Stomach (tissue), 4 donors: ENCODE results near the gene NEURL1B.

Experiments
- POLR2A ChIP-seq, 4 donors: fragments of 450-650 bp; IDR thresholded peaks; one replicate each; pipeline ENCODE4 v1.6.1; 2016; ENCODE audit warnings: antibody characterized with exemption in 4 of 4, control low read depth in 2 of 4, mild to moderate bottlenecking in 1 of 4, moderate library complexity in 1 of 4
- POLR2AphosphoS5 ChIP-seq, 3 donors: sonication (generic); formaldehyde crosslinking; IDR thresholded peaks; one replicate each; pipeline ENCODE4 v1.6.1; 2016; ENCODE audit warnings: antibody characterized with exemption in 3 of 3
- TF ChIP-seq, protein P1 (sequence below), 7 experiments: fragments of 450-650 bp in 4 of 7; fragments of 200-600 bp in 3 of 7; sonication (generic) in 3 of 7; IDR thresholded peaks; one replicate each; pipeline ENCODE4 v1.5.1; 2016 to 2019; ENCODE audit warnings: antibody characterized with exemption in 7 of 7, control low read depth in 2 of 7, mild to moderate bottlenecking in 1 of 7

DNA sequence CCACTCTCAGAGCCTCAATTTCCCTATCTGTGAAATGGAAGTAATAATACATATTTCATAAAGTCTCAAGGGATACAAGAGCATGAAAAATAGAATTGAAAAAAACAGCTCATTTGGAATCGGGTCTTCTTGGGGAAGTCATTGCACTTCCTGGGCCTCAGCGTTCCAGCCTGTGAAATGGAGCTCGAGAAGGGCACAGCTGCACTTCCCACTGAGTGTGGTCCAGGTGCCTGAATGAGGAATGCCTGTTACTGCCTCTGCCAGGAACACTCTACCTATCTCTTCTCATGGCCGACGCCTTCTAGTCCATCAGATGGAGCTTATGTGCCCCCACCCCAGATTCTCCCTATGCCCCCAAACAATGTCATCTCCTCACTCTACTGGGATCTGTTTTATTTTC is 924 bp upstream of the NEURL1B start:
- no peak for TF ChIP-seq POLR2A (IDR thresholded peaks at IDR 0.05)
- no peak for TF ChIP-seq POLR2AphosphoS5 (IDR thresholded peaks at IDR 0.05)
- TF ChIP-seq, protein P1, sequence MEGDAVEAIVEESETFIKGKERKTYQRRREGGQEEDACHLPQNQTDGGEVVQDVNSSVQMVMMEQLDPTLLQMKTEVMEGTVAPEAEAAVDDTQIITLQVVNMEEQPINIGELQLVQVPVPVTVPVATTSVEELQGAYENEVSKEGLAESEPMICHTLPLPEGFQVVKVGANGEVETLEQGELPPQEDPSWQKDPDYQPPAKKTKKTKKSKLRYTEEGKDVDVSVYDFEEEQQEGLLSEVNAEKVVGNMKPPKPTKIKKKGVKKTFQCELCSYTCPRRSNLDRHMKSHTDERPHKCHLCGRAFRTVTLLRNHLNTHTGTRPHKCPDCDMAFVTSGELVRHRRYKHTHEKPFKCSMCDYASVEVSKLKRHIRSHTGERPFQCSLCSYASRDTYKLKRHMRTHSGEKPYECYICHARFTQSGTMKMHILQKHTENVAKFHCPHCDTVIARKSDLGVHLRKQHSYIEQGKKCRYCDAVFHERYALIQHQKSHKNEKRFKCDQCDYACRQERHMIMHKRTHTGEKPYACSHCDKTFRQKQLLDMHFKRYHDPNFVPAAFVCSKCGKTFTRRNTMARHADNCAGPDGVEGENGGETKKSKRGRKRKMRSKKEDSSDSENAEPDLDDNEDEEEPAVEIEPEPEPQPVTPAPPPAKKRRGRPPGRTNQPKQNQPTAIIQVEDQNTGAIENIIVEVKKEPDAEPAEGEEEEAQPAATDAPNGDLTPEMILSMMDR (IDR thresholded peaks at IDR 0.05): no peak
